ENCODE results near the gene ASTN2. TPM values are rescaled to one million over a fixed set of nuclear protein-coding genes. Genes with fewer than 3 reads are reported as not detected.
A peak's percentile ranks its signal among the peaks of the same experiment; 100 is the strongest.

ASTN2 gene
- total and polyA plus RNA-seq, 9 of the 15 experiments (the other 6 are each of a cell fraction or from before 2014, with no cell fraction given), result 0.56 to 3.5 (median 1.9) TPM

DNA sequence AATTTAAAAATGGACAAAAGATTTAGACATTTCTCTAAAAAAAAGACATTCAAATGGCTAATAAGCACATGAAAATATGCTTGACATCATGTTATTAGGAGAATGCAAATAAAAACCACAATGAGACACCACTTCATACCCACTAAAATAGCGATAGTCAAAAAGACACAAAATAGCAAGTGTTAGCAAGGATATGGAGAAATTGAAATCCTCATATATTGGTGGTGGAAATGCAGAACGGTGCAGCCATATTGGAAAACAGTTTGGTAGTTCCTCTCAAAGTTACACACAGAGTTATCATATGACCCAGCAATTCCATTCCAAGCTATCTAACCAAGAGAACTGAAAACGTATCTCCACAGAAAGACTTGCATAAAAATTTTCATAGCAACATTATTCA lies 955.3 kb downstream of the ASTN2 start (continued):
- TF ChIP-seq, protein P1, sequence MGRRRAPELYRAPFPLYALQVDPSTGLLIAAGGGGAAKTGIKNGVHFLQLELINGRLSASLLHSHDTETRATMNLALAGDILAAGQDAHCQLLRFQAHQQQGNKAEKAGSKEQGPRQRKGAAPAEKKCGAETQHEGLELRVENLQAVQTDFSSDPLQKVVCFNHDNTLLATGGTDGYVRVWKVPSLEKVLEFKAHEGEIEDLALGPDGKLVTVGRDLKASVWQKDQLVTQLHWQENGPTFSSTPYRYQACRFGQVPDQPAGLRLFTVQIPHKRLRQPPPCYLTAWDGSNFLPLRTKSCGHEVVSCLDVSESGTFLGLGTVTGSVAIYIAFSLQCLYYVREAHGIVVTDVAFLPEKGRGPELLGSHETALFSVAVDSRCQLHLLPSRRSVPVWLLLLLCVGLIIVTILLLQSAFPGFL (CRISPR knock-in tag; IDR thresholded peaks at IDR 0.05), result no peak
- TF ChIP-seq TEAD4 (IDR thresholded peaks at IDR 0.05; ENCODE audit: low read length) (0 out of 2 replicates have a peak, but pooled peaks have one; percentile 2), TEAD4 (CRISPR knock-in tag; IDR thresholded peaks at IDR 0.05; ENCODE audit: borderline replicate concordance) (no peak), DDX20 (tag; IDR thresholded peaks at IDR 0.05; ENCODE audit: low read depth) (0 out of 2 replicates have a peak, but pooled peaks have one; percentile 60), ZNF165 (CRISPR knock-in tag; IDR thresholded peaks at IDR 0.05; ENCODE audit: borderline replicate concordance) (no peak), CCNT2 (IDR thresholded peaks at IDR 0.05; ENCODE audit: borderline replicate concordance, extremely low read depth, insufficient read length, low read depth, low read length) (no peak), SAFB (IDR thresholded peaks at IDR 0.05; ENCODE audit: borderline replicate concordance, low read depth, low read length) (no peak), ZNF316 (IDR thresholded peaks at IDR 0.05) (no peak), IFI16 (CRISPR knock-in tag; IDR thresholded peaks at IDR 0.05) (no peak), NFE2 (IDR thresholded peaks at IDR 0.05; ENCODE audit: low read depth) (peak; percentile 20), NFIX (CRISPR knock-in tag; IDR thresholded peaks at IDR 0.05; ENCODE audit: low read depth) (no peak), WHSC1 (IDR thresholded peaks at IDR 0.05; ENCODE audit: low read length) (no peak), CHAMP1 (IDR thresholded peaks at IDR 0.05) (peak; percentile 79; the same call in 1 of the 2 replicates), SFPQ (IDR thresholded peaks at IDR 0.05; ENCODE audit: low read depth, low read length) (no peak), JUN (IDR thresholded peaks at IDR 0.05; ENCODE audit: borderline replicate concordance, low read depth, low read length) (no peak), JUN (CRISPR knock-in tag; IDR thresholded peaks at IDR 0.05; ENCODE audit: borderline replicate concordance) (no peak), NR3C1 (CRISPR knock-in tag; IDR thresholded peaks at IDR 0.05) (no peak)
- TF ChIP-seq, protein P2, sequence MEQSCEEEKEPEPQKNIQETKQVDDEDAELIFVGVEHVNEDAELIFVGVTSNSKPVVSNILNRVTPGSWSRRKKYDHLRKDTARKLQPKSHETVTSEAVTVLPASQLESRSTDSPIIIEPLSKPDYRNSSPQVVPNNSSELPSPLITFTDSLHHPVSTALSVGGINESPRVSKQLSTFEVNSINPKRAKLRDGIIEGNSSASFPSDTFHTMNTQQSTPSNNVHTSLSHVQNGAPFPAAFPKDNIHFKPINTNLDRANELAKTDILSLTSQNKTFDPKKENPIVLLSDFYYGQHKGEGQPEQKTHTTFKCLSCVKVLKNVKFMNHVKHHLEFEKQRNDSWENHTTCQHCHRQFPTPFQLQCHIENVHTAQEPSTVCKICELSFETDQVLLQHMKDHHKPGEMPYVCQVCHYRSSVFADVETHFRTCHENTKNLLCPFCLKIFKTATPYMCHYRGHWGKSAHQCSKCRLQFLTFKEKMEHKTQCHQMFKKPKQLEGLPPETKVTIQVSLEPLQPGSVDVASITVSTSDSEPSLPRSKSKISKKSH (CRISPR knock-in tag; IDR thresholded peaks at IDR 0.05), result no peak

All from K562 (cell line).